A673 (cell line): Measurements from ENCODE around the gene S100A12.

Experiments
- CTCF ChIP-seq: fragments of 300-800, 200-600 bp; sonication (generic); conservative IDR thresholded peaks from 2 replicates; pipeline ENCODE4 v1.5.1; 2017; ENCODE audit warnings: low read depth, mild to moderate bottlenecking, antibody characterized with exemption, low read length, moderate library complexity, mixed read lengths
- EZH2 ChIP-seq: fragments of 200-600 bp; sonication (generic); IDR thresholded peaks from 2 replicates; pipeline ENCODE4 v1.6.1; 2017; ENCODE audit warnings: borderline replicate concordance, low read depth, mild to moderate bottlenecking, mixed read lengths, antibody characterized with exemption, low read length; ENCODE audit not compliant: poor library complexity, severe bottlenecking

DNA sequence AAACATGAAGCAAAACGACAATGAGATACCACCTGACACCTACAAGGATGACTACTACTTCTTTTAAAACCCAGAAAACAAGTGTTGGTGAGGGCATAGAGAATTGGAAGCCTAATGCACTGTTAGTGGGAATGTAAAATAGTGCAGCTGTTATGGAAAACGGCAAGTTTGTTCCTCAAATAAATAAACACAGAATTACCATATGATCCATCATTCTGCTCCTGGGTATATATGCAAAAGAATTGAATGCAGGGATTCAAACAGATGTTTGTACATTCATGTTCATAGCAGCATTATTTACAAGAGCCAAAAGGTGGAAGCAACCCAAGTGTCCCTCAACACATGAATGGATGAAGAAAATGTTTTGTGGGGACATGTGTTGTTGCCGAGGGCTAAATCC lies 16.8 kb upstream of the S100A12 start:
- TF ChIP-seq EZH2 (no peak), CTCF (no peak)
